ENCODE data around the gene REV1. TPM values are rescaled to one million over a fixed set of nuclear protein-coding genes. Genes with fewer than 3 reads are reported as not detected.

The REV1 gene
- total RNA-seq, 2 donors from 2014 or later: 43.9 to 44.6 TPM

DNA sequence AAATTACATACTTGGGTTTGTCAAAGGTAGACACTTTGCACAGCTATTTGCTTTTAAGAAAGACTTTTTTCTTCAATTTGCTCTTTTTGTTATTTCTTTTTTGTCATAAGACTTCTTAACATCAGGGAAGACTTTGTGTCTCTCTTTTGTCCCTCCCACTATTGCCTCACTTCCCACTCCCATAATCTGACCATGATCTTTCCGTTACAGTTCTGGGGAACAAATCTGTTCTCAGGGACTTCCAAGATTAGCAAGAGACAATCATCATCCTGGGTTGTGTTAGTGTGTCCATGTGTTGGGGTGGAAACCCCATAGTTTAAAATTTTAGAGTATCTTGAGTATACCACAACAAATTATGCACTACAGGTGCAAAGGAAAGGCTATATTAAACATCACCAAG lies 75.3 kb downstream of the REV1 start:
- Mint-ChIP-seq H3K4me1 (no peaks in the 10 kb centered on the region), H3K4me3 (no peak overlapping the region), H3K36me3 (ENCODE audit: low read depth) (peaks cover 83% of the 10 kb centered on the region), H3K9me3 (no peaks in the 10 kb centered on the region), H3K27ac (no peak overlapping the region), H3K27me3 (ENCODE audit: insufficient read depth) (no peaks in the 10 kb centered on the region)
- Histone ChIP-seq H3K36me3 (ENCODE audit: control insufficient read depth, insufficient read depth, low read length) (peaks cover 87% of the 10 kb centered on the region), H3K4me1 (ENCODE audit: control insufficient read depth, insufficient read depth, low read length) (no peaks in the 10 kb centered on the region), H3K4me3 (ENCODE audit: low read length) (no peak overlapping the region), H3K9ac (ENCODE audit: extremely low read depth, low read length, poor library complexity, severe bottlenecking) (no peak overlapping the region), H3K9me3 (ENCODE audit: control insufficient read depth, low read length) (peaks cover 4% of the 10 kb centered on the region), H3K27me3 (ENCODE audit: control insufficient read depth, insufficient read depth, low read length, poor library complexity, severe bottlenecking) (no peaks in the 10 kb centered on the region), H3K27ac (ENCODE audit: low read depth, low read length) (no peak overlapping the region)
- WGBS, 2 experiments (ENCODE audit: insufficient coverage in 1 of 2, insufficient read length in 1 of 2): 91% methylated on average over 1 of the region's 1 CpG; no CpG with 5 or more reads in 1 of the 2 experiments
- TF ChIP-seq, protein P1, sequence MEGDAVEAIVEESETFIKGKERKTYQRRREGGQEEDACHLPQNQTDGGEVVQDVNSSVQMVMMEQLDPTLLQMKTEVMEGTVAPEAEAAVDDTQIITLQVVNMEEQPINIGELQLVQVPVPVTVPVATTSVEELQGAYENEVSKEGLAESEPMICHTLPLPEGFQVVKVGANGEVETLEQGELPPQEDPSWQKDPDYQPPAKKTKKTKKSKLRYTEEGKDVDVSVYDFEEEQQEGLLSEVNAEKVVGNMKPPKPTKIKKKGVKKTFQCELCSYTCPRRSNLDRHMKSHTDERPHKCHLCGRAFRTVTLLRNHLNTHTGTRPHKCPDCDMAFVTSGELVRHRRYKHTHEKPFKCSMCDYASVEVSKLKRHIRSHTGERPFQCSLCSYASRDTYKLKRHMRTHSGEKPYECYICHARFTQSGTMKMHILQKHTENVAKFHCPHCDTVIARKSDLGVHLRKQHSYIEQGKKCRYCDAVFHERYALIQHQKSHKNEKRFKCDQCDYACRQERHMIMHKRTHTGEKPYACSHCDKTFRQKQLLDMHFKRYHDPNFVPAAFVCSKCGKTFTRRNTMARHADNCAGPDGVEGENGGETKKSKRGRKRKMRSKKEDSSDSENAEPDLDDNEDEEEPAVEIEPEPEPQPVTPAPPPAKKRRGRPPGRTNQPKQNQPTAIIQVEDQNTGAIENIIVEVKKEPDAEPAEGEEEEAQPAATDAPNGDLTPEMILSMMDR (conservative IDR thresholded peaks at IDR 0.05): no peak
- no peak for DNase-seq

DNA sequence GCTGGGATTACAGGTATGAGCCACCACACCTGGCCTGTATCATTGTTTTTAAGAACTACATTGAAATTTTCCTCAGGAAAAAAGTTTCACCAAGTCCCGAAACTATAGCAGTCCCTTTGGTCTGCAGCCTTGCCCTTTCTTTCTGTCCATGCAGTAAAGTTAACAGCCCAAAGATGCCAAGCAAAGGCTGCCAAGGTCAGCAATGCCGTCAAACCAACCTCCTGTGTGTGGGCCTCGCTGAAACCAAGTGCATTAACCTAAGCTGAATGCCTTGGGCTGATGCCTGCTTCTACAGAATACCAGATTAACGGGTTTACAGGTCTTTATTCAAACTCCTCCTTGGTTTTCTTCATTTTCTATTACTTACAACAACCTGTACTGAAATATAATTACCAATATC lies 79.5 kb downstream of the REV1 start:
- Mint-ChIP-seq H3K27me3 (ENCODE audit: insufficient read depth) (no peaks in the 10 kb centered on the region), H3K9me3 (no peaks in the 10 kb centered on the region), H3K4me1 (peaks cover 2% of the 10 kb centered on the region), H3K36me3 (ENCODE audit: low read depth) (peaks cover 78% of the 10 kb centered on the region), H3K27ac (no peak overlapping the region), H3K4me3 (no peak overlapping the region)
- Histone ChIP-seq H3K27me3 (ENCODE audit: control insufficient read depth, insufficient read depth, low read length, poor library complexity, severe bottlenecking) (no peaks in the 10 kb centered on the region), H3K9ac (ENCODE audit: extremely low read depth, low read length, poor library complexity, severe bottlenecking) (no peak overlapping the region), H3K4me1 (ENCODE audit: control insufficient read depth, insufficient read depth, low read length) (no peaks in the 10 kb centered on the region), H3K9me3 (ENCODE audit: control insufficient read depth, low read length) (no peaks in the 10 kb centered on the region), H3K27ac (ENCODE audit: low read depth, low read length) (no peak overlapping the region), H3K4me3 (ENCODE audit: low read length) (no peak overlapping the region), H3K36me3 (ENCODE audit: control insufficient read depth, insufficient read depth, low read length) (peaks cover 81% of the 10 kb centered on the region)
- TF ChIP-seq, protein P1 (conservative IDR thresholded peaks at IDR 0.05): no peak
- DNase-seq: no peak
- 93 to 95% methylated on average over 4 of the region's 4 CpGs for WGBS, 2 experiments (ENCODE audit: insufficient coverage in 1 of 2, insufficient read length in 1 of 2)

DNA sequence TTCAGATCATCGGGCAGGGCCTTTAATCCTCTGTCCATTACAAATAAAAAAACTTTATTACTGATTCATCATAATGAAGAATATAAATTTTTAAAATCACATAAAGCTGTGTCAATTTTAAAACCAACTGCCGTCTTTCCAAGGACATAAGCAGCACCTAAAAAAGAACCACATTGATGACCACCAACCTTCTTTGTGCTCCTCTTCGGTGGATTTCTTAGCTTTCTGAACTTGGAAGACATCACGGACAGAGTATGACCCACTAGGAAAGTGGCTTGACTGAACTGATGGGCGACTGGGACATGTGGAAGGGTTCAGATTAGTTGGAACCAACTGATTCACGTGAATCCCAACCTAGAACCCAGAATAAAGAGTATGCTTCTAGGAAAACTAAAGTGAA lies 83.7 kb downstream of the REV1 start:
- H3K4me1 Mint-ChIP-seq: peaks cover 26% of the 10 kb centered on the region
- TF ChIP-seq, protein P1 (conservative IDR thresholded peaks at IDR 0.05): no peak
- H3K27ac ChIP-seq (ENCODE audit: low read depth, low read length): no peak overlapping the region
- H3K9me3 ChIP-seq (ENCODE audit: control insufficient read depth, low read length): no peaks in the 10 kb centered on the region
- peaks cover 81% of the 10 kb centered on the region for H3K36me3 ChIP-seq (ENCODE audit: control insufficient read depth, insufficient read depth, low read length)
- DNase-seq: no peak
- no peak overlapping the region for H3K9ac ChIP-seq (ENCODE audit: extremely low read depth, low read length, poor library complexity, severe bottlenecking)
- H3K4me3 ChIP-seq (ENCODE audit: low read length): no peak overlapping the region
- peaks cover 75% of the 10 kb centered on the region for H3K36me3 Mint-ChIP-seq (ENCODE audit: low read depth)
- no peaks in the 10 kb centered on the region for H3K27me3 Mint-ChIP-seq (ENCODE audit: insufficient read depth)
- no peaks in the 10 kb centered on the region for H3K27me3 ChIP-seq (ENCODE audit: control insufficient read depth, insufficient read depth, low read length, poor library complexity, severe bottlenecking)
- H3K4me3 Mint-ChIP-seq: no peak overlapping the region
- H3K27ac Mint-ChIP-seq: no peak overlapping the region
- no peaks in the 10 kb centered on the region for H3K9me3 Mint-ChIP-seq
- H3K4me1 ChIP-seq (ENCODE audit: control insufficient read depth, insufficient read depth, low read length): peaks cover 4% of the 10 kb centered on the region
- WGBS, 2 experiments (ENCODE audit: insufficient coverage in 1 of 2, insufficient read length in 1 of 2): 93 to 95% methylated on average over 3 to 6 of the region's 6 CpGs

All from endodermal cell (in vitro differentiated cells).